Measurements from ENCODE around the gene NCOA1.

GRCh38 chr2:24580561-24580960 is 89.5 kb downstream of the NCOA1 start:
- TF ChIP-seq, protein P1, sequence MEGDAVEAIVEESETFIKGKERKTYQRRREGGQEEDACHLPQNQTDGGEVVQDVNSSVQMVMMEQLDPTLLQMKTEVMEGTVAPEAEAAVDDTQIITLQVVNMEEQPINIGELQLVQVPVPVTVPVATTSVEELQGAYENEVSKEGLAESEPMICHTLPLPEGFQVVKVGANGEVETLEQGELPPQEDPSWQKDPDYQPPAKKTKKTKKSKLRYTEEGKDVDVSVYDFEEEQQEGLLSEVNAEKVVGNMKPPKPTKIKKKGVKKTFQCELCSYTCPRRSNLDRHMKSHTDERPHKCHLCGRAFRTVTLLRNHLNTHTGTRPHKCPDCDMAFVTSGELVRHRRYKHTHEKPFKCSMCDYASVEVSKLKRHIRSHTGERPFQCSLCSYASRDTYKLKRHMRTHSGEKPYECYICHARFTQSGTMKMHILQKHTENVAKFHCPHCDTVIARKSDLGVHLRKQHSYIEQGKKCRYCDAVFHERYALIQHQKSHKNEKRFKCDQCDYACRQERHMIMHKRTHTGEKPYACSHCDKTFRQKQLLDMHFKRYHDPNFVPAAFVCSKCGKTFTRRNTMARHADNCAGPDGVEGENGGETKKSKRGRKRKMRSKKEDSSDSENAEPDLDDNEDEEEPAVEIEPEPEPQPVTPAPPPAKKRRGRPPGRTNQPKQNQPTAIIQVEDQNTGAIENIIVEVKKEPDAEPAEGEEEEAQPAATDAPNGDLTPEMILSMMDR (IDR thresholded peaks at IDR 0.05): no peak
- TF ChIP-seq, protein P2, sequence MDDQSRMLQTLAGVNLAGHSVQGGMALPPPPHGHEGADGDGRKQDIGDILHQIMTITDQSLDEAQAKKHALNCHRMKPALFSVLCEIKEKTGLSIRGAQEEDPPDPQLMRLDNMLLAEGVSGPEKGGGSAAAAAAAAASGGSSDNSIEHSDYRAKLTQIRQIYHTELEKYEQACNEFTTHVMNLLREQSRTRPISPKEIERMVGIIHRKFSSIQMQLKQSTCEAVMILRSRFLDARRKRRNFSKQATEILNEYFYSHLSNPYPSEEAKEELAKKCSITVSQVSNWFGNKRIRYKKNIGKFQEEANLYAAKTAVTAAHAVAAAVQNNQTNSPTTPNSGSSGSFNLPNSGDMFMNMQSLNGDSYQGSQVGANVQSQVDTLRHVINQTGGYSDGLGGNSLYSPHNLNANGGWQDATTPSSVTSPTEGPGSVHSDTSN (IDR thresholded peaks at IDR 0.05): no peak
- no peak for TF ChIP-seq EP300 (IDR thresholded peaks at IDR 0.05; ENCODE audit: borderline replicate concordance in 1 of 2, low read depth in 1 of 2, low read length in 1 of 2)
- no peak for TF ChIP-seq JUND (IDR thresholded peaks at IDR 0.05)
- TF ChIP-seq TAF1 (IDR thresholded peaks at IDR 0.05; ENCODE audit: borderline replicate concordance, low read depth, low read length): no peak
- TF ChIP-seq, protein P3, sequence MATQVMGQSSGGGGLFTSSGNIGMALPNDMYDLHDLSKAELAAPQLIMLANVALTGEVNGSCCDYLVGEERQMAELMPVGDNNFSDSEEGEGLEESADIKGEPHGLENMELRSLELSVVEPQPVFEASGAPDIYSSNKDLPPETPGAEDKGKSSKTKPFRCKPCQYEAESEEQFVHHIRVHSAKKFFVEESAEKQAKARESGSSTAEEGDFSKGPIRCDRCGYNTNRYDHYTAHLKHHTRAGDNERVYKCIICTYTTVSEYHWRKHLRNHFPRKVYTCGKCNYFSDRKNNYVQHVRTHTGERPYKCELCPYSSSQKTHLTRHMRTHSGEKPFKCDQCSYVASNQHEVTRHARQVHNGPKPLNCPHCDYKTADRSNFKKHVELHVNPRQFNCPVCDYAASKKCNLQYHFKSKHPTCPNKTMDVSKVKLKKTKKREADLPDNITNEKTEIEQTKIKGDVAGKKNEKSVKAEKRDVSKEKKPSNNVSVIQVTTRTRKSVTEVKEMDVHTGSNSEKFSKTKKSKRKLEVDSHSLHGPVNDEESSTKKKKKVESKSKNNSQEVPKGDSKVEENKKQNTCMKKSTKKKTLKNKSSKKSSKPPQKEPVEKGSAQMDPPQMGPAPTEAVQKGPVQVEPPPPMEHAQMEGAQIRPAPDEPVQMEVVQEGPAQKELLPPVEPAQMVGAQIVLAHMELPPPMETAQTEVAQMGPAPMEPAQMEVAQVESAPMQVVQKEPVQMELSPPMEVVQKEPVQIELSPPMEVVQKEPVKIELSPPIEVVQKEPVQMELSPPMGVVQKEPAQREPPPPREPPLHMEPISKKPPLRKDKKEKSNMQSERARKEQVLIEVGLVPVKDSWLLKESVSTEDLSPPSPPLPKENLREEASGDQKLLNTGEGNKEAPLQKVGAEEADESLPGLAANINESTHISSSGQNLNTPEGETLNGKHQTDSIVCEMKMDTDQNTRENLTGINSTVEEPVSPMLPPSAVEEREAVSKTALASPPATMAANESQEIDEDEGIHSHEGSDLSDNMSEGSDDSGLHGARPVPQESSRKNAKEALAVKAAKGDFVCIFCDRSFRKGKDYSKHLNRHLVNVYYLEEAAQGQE (IDR thresholded peaks at IDR 0.05; ENCODE audit: low read depth, low read length): no peak
- no peak for TF ChIP-seq RAD21 (IDR thresholded peaks at IDR 0.05; ENCODE audit: low read length)
- TF ChIP-seq TCF12 (IDR thresholded peaks at IDR 0.05): no peak
- TF ChIP-seq SMC3 (IDR thresholded peaks at IDR 0.05; ENCODE audit: low read depth, low read length): no peak
- TF ChIP-seq EZH2phosphoT487 (IDR thresholded peaks at IDR 0.05; ENCODE audit: borderline replicate concordance, low read depth): no peak
